Activated CD8-positive, alpha-beta memory T cell treated with anti-CD3 and anti-CD28 coated beads for 24 hours (primary cell): ENCODE data around the gene TSKS.
"Not testable (repeated sequence)": the region's sequence is repeated elsewhere in the genome, so short reads cannot be mapped to it uniquely, and the experiment has no call there.

Source experiments
- DNase-seq: peaks from one replicate; pipeline ENCODE4 v3.0.0-alpha.2; 2020

TSKS gene

GRCh38 chr19:49766007-49766929 lies 3.2 kb upstream of the TSKS start:
- peak; percentile 98 for DNase-seq

GRCh38 chr19:49764341-49764740 lies 1.2 kb upstream of the TSKS start:
- DNase-seq, result no peak

- DNase-seq, result no peak
These were observed 1.3 kb downstream of the TSKS start for GRCh38 chr19:49761625-49762311.

- DNase-seq, result no peak
These were observed 1.9 kb downstream of the TSKS start for GRCh38 chr19:49761249-49761624.

- no peak for DNase-seq
These were observed 4.8 kb downstream of the TSKS start for GRCh38 chr19:49758292-49758691.

GRCh38 chr19:49755956-49756355 lies 7.2 kb downstream of the TSKS start:
- no peak for DNase-seq

GRCh38 chr19:49752701-49753100 lies 10.4 kb downstream of the TSKS start:
- no peak for DNase-seq

GRCh38 chr19:49749771-49750170 lies 13.3 kb downstream of the TSKS start:
- no peak for DNase-seq

GRCh38 chr19:49749055-49749716 lies 13.9 kb downstream of the TSKS start:
- no peak for DNase-seq

GRCh38 chr19:49746206-49746958 lies 16.7 kb downstream of the TSKS start:
- DNase-seq, result peak; percentile 70

GRCh38 chr19:49744946-49745381 lies 18.1 kb downstream of the TSKS start:
- DNase-seq, result no peak

GRCh38 chr19:49741210-49741844 lies 21.8 kb downstream of the TSKS start:
- DNase-seq, result no peak

- no peak for DNase-seq
These were observed 23.2 kb downstream of the TSKS start for GRCh38 chr19:49739933-49740332.

- DNase-seq, result no peak
These were observed 24.0 kb downstream of the TSKS start for GRCh38 chr19:49739098-49739497.

- DNase-seq, result no peak
These were observed 24.8 kb downstream of the TSKS start for GRCh38 chr19:49738268-49738667.

- DNase-seq, result no peak
These were observed 32.9 kb downstream of the TSKS start for GRCh38 chr19:49730166-49730565.

- no peak for DNase-seq
These were observed 35.7 kb downstream of the TSKS start for GRCh38 chr19:49727217-49728030.

GRCh38 chr19:49719420-49719819 lies 43.7 kb downstream of the TSKS start:
- not testable (repeated sequence) for DNase-seq

GRCh38 chr19:49718991-49719390 lies 44.1 kb downstream of the TSKS start:
- DNase-seq, result no peak

- DNase-seq, result no peak
These were observed 44.6 kb downstream of the TSKS start for GRCh38 chr19:49718511-49718910.

- no peak for DNase-seq
These were observed 47.0 kb downstream of the TSKS start for GRCh38 chr19:49716154-49716553.
